ENCODE results near the gene RASGEF1B. TPM values are rescaled to one million over a fixed set of nuclear protein-coding genes. Genes with fewer than 3 reads are reported as not detected.

Gene RASGEF1B
- total RNA-seq, 1 experiment from 2014 or later, result 7.5 TPM

- H3K4me3 Mint-ChIP-seq, result no peak overlapping the region
- Histone ChIP-seq H3K18ac (ENCODE audit: insufficient read length, low read depth, low read length) (no peak overlapping the region), H3K4ac (ENCODE audit: low read depth, low read length) (no peak overlapping the region), H4K91ac (ENCODE audit: insufficient read length, low read depth, low read length) (no peak overlapping the region), H3T11ph (ENCODE audit: low read length) (no peak overlapping the region), H3K23ac (ENCODE audit: insufficient read length, low read depth, low read length) (no peak overlapping the region), H4K20me1 (ENCODE audit: control insufficient read depth, insufficient read depth, insufficient read length) (no peaks in the 10 kb centered on the region), H4K5ac (ENCODE audit: insufficient read length, low read depth, low read length) (no peak overlapping the region), H3K27me3 (ENCODE audit: insufficient read depth, low read length) (no peaks in the 10 kb centered on the region), H2BK20ac (ENCODE audit: low read depth, low read length, poor library complexity, severe bottlenecking) (no peak overlapping the region), H3K9me3 (ENCODE audit: control insufficient read depth, low read depth, low read length) (no peaks in the 10 kb centered on the region), H2AK5ac (ENCODE audit: insufficient read length, low read length) (no peak overlapping the region), H3K4me2 (ENCODE audit: insufficient read depth, insufficient read length, low read length) (no peak overlapping the region), H3K79me1 (ENCODE audit: insufficient read depth, low read depth, low read length, poor library complexity, severe bottlenecking) (no peaks in the 10 kb centered on the region), H2BK120ac (ENCODE audit: low read depth, low read length, poor library complexity, severe bottlenecking) (no peak overlapping the region), H3K27ac (ENCODE audit: insufficient read length, low read depth, low read length) (no peak overlapping the region), H2BK12ac (ENCODE audit: insufficient read length, low read depth, low read length) (no peak overlapping the region), H4K8ac (replicated peaks; ENCODE audit: insufficient read length, low read depth, low read length) (no peak overlapping the region), H3K23me2 (ENCODE audit: insufficient read length, low read depth, low read length, poor library complexity, severe bottlenecking) (no peaks in the 10 kb centered on the region), H3K4me1 (ENCODE audit: insufficient read depth, low read length) (no peaks in the 10 kb centered on the region), H3K56ac (ENCODE audit: insufficient read length, low read depth, low read length) (no peak overlapping the region), H2BK15ac (ENCODE audit: low read depth, low read length) (no peak overlapping the region), H2AFZ (ENCODE audit: low read length) (no peak overlapping the region), H3K79me2 (ENCODE audit: insufficient read depth, low read length) (no peaks in the 10 kb centered on the region), H3K14ac (ENCODE audit: insufficient read depth, low read length) (no peak overlapping the region), H2BK5ac (ENCODE audit: insufficient read length, low read length) (no peak overlapping the region), H3K9ac (ENCODE audit: extremely low read depth, insufficient read length, low read length) (no peak overlapping the region)
- no CpG with 5 or more reads among the region's 6 CpGs for WGBS (ENCODE audit: extremely low coverage, insufficient read length, low lambda C conversion rate)
- H3K27ac Mint-ChIP-seq, result no peak overlapping the region
- no peak for TF ChIP-seq CTCF (conservative IDR thresholded peaks at IDR 0.05)
- no peak for DNase-seq
- no peaks in the 10 kb centered on the region for H3K9me3 Mint-ChIP-seq
- peaks cover 3 to 7% of the 10 kb centered on the region in 2 experiments; a peak in 2 of 4 replicates for H3K4me1 Mint-ChIP-seq
- peaks cover 1% of the 10 kb centered on the region; the same call in 1 of the 2 replicates for H3K27me3 Mint-ChIP-seq (ENCODE audit: low read depth)
- no peaks in the 10 kb centered on the region for H3K36me3 Mint-ChIP-seq (ENCODE audit: insufficient read depth in 1 of 3, low read depth in 3 of 3)
Measured at GRCh38 chr4:81404741-81405140, 67.0 kb downstream of the RASGEF1B start.

Measured in H9 (cell line).